Frontal cortex (tissue), 4 donors: ENCODE data around the gene DCBLD1. TPM values are rescaled to one million over a fixed set of nuclear protein-coding genes. Genes with fewer than 3 reads are reported as not detected.
A peak's percentile ranks its signal among the peaks of the same experiment; 100 is the strongest.
"Not testable (repeated sequence)": the region's sequence is repeated elsewhere in the genome, so short reads cannot be mapped to it uniquely, and the experiment has no call there.

Source experiments
- DNase-seq, 2 donors: peaks; one replicate each; pipeline ENCODE4 v3.0.0; 2012; ENCODE audit warnings: low spot score in 2 of 2
- FAIRE-seq: peaks from 2 replicates; lab custom pipeline; 2012; peaks lifted over from hg19 to GRCh38; lab: Jason Lieb, UNC
- total RNA-seq: library from RNA; depleted of rRNA; stranded (reverse); fragments of >200 nt; gene quantifications from one replicate; pipeline ENCODE4 v1.2.3, GENCODE V29; 2014
- donor health status: control.
- donor health status: control.
- donor health status: control.

Gene DCBLD1
- total RNA-seq, result 3.7 TPM

GRCh38 chr6:117482240-117483003, at the start of gene DCBLD1:
Gene DCBLD1, plus strand, starts transcription at chr6:117482674. Its CDS starts 108 bp downstream, at chr6:117482782.
- peak; percentile 79 to 82 for DNase-seq
- no peak for FAIRE-seq

GRCh38 chr6:117440706-117441525, 41.6 kb upstream of the DCBLD1 start:
- no peak for DNase-seq
- FAIRE-seq, result no peak

DNA sequence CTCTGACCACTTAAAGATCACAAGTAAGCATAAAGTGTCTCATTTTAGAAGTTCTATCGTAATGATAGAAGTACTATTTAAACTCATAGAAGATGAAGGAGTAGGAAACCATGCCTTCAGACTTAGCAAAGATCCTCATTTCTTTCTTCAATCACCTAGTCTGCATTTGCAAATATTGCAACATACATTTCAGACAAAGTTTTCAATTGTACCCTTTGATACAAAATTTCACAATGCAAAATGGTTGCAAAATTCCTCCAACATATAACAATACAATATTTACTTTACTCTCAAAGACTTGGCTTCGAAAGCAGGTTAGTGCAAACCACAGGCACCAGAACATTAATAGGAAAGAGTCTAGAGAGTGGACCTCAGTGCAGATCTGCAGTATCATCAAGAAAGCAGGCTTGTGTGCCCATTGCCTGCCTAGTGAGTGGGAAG, 40.6 kb upstream of the DCBLD1 start:
- FAIRE-seq (no peak), DNase-seq (no peak)

DNA sequence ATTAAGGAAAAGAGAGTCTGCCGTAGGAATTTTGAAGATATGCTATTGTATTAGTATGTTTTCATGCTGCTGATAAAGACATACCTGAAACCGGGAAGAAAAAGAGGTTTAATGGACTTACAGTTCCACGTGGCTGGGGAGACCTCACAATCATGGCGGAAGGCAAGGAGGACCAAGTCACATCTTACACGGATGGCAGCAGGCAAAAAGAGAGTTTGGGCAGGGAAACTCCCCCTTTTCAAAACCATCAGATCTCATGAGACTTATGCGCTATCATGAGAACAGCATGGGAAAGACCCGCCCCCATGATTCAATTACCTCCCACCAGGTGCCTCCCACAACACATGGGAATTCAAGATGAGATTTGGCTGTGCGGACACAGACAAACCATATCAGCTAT, 40.2 kb upstream of the DCBLD1 start:
- not testable (repeated sequence) for FAIRE-seq, DNase-seq

DNA sequence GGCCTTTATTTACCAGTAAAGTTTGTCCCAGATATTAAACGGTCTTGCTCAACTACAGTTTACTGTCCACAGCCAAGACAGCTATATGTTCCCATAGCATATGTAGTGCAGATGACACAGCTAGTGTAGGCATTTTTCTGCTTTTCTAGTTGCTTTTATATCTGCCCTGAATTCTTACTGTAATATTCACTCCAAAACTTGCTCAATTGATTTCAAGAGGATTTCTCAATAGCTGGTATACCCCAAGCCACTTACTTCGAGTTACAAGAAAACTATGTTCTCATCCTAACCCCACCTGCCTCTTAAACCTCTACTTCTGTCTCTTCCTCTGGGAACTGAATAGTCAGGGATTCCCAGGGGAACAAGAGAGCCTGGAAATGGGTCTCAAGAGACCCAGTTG, 37.9 kb upstream of the DCBLD1 start:
- no peak for DNase-seq
- no peak for FAIRE-seq

GRCh38 chr6:117446861-117447260, 35.6 kb upstream of the DCBLD1 start:
- no peak for DNase-seq
- no peak for FAIRE-seq

GRCh38 chr6:117448011-117448410, 34.5 kb upstream of the DCBLD1 start:
- DNase-seq, result no peak
- no peak for FAIRE-seq

DNA sequence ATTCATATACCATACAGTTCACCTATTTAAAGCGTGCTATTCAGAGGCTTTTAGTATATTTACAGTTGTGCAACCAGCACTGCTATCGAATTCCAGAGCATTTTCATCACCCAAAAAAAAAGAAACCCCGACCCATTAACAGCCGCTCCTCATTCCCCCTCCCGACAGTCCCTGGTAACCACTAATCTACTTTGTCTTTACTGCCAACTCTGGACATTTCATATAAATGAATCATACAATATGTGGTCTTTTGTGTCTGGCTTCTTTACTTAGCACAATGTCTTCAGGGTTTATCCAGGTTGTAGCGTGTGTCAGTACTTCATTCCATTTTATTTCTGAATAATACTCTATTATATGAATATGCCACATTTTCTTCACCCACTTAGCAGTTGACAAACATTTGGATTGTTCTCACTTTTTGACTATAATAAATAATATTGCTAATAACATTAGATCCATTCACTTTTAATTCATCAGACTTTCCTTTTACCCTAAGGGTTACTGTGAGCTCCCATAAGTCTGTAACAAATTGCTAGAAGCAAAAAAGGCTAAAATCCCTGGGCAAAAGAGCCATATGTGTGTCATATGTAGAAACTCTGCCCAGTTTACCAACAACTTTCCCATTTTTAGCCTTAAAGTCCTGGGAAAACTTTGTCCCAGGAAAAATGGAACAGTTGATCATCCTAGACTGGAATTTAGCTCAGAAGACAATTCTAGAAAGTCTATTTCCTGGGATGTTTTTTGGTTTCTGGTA, 33.6 kb upstream of the DCBLD1 start:
- no peak for DNase-seq
- no peak for FAIRE-seq

DNA sequence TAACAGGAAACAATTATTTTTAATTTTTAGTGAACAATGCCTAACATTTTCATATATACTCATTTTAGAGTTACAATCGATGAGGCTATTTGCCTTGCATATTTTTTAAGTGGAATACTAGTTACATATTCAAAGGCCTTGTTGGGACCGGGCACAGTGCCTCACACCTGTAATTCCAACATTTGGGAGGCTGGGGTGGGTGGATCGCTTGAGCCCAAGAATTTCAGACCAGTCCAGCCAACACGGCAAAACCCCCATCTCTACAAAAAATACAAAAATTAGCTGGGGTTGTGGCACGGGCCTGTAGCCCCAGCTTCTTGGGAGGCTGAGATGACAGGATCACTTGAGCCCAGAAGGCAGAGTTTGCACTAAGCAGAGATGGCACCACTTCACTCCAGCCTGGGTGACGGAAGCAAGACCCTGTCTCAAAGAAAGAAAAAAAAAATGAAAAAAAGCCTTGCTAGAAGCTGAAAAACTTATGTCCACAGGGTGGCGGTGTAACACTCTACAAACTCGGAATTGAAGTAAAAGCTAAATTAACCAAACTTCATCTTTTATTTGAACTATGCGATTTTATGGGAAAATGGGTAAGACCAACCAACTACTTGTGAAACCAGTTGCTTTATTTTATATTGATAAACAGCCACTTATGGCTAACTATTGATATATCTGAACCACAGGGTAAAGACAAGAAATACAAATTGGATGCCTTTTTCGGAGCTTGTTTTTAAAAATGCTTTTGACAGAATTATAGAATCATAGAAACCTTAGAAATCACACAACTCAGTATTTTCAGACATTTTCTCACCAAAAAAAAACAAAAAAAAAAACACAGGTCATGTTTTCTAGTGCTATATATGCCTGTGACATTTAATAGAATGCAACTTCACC, 32.7 kb upstream of the DCBLD1 start:
- peak in 1 of 2 donors; percentile 17 for DNase-seq
- no peak for FAIRE-seq

- DNase-seq (no peak), FAIRE-seq (no peak)
Measured at GRCh38 chr6:117451671-117452070, 30.8 kb upstream of the DCBLD1 start.

DNA sequence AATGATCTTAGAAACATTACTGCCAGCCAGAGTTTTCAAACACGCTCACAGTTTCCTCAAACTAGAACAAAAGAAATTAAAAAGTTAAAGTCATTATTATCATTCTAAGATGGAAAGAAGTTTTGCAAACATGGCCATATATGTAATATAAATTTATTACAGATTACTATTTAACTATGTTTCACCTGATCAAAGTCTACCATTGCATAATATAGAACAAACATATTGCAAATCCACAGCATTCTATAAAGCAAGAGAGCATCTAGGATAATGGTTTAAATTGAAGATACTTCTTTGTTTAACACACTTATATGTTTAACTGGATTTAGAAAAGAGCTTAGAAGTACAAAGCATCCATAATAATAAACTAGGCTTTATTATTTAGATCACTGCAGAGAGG, 26.2 kb upstream of the DCBLD1 start:
- no peak for FAIRE-seq
- no peak for DNase-seq

- FAIRE-seq, result no peak
- DNase-seq, result no peak
Measured at GRCh38 chr6:117456998-117457397, 25.5 kb upstream of the DCBLD1 start.

DNA sequence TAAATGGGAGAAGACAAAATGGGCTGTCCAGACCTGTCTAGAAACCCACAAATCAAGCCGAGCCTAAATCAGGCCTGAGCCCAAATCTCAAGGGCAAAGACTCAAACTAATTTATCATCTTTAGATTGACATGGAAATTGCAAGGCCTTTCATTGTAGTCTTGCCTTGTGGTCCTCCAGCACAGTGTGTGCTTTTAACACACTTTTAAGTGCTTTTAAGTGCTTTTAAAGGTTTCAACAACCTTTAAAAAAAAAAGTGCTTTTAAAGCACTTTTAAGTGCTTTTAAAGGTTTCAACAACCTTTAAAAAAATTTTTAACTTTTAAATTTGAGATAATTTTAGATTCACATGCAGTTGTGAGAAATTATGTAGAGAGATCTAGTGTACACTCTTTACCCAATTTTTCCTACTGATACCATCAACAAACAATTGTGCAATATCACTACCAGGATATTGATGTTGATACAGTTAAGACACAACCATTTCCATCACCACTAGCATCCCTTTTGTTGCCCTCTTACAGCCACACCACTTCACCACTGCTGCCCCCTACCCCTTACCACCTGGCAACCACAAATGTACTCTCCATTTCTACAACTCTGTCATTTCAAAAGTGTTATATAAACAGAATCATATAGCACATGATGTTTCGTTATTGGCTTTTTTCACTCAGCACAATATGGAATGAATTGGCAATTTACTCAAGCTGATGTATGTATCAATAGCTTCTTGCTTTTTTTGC, 23.1 kb upstream of the DCBLD1 start:
- no peak for DNase-seq
- FAIRE-seq, result no peak

DNA sequence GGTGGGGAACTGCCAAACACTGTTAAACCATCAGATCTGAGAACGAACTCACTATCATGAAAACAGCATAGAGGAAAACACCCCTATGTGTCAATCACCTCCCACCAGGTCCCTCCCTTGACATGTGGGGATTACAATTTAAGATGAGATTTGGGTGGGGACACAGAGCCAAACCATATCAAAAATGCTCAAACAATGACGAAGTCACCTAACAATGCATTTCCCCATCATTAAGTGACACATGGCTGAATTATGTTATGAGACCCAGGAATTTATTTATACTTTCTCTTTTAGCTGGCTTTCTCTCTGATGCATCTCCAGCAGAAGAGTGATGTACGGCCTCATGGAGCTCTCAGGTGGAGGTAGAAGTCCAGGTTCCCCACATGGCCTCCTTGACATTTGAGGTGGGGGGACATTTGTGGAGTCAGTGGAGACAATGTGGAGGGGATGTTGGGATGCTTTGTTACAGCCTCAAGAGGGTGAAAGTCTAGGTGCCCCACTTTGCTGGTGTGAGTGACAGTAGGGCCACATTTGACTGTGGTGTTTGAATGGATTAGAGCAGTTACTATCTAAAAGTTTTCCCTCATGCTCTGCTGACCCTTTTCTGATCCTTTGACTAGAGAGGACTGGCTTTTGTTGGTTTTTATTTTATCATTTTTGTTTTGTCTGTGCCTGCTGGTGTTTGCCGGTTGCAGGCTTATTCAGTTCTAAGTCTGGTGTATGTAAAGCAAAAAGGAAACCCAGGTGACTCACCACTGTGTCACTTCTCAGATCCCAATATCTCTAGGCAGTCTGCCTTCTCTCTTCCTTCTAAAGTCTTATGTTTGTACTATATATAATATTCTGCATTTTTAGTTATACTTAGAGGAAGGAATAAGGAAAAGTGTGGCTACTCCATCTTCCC, 18.5 kb upstream of the DCBLD1 start:
- DNase-seq (no peak), FAIRE-seq (no peak)

DNA sequence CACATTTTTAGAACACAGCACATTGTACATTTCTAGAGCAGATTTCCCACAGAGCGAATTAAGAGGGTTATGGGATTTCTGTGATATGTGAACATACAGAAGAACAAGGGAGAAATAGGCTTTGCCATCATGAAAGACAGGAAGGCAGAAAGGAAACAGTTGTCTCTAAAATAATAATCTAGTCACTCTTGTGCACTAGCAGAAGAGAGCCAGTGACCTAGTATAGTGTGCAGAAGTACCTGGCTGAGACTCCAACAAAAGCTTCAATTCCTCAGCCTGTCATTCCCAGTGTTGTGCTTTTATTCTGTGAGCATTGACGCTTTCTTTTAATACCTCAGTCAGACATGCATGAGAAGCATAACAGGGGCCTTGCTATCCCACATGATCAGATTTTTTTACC, 17.8 kb upstream of the DCBLD1 start:
- DNase-seq, result no peak
- FAIRE-seq, result no peak

DNA sequence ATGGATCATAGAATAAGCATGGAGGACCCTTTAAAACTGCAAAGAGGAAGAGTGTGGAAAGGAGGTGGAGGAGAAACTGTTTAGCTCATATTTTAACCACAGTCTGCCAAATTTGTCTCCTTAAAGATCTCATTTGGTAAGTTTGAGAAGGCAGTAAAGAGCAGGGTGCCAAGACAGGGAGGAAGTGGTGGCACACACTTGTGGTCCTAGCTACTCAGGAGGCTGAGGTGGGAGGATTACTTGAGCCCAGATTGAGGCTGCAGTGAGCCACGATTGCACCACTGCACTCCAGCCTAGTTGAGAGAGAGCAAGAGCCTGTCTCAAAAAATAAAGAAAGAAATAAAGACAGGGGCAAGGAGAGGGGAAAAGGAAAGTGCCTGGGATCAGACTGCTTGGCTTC, 16.8 kb upstream of the DCBLD1 start:
- FAIRE-seq (no peak), DNase-seq (no peak)

DNA sequence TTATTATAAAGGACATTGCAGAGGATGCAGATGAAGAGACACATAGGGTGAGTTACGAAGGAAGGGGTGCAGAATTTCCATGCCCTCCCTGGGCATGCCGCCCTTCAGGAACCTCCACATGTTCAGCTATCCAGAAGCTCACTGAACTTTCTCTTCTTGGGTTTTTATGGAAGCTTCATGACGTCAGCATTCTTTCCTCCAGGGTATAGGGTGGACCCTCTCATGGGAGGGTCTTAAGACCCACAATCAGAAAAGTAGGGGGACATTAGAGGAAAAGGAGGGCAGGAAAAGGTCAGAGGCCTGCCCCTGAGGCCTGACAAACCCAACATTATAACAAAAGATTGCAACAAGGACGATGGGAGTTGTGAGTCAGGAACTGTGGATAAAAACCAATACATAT, 14.6 kb upstream of the DCBLD1 start:
- no peak for DNase-seq
- FAIRE-seq, result no peak

GRCh38 chr6:117468527-117468926, 13.9 kb upstream of the DCBLD1 start:
- not testable (repeated sequence) for DNase-seq, FAIRE-seq
